Activated T-cell treated with anti-CD3 and anti-CD28 coated beads, Interleukin-2, amount 50 U/mL, for 72 hours (primary cell): ENCODE results near the gene IFIT1. TPM values are rescaled to one million over a fixed set of nuclear protein-coding genes. Genes with fewer than 3 reads are reported as not detected.
A peak's percentile ranks its signal among the peaks of the same experiment; 100 is the strongest.
"Not testable (repeated sequence)": the region's sequence is repeated elsewhere in the genome, so short reads cannot be mapped to it uniquely, and the experiment has no call there.

Experiments used
- ATAC-seq, 2 donors: fragments of 150-1000 bp; cut with Tn5 transposase; replicated peaks in 1 of 2; 2 replicates each; pipeline ENCODE4 v1.10.0; 2021; ENCODE audit warnings: moderate library complexity in 2 of 2, mild to moderate bottlenecking in 1 of 2
- DNase-seq, 2 donors: peaks; one replicate each; pipeline ENCODE4 v3.0.0; 2021 to 2022; ENCODE audit warnings: mixed read lengths in 1 of 2
- H3K27ac Mint-ChIP-seq: one replicate; pipeline ENCODE4 v1.8.0; 2022; ENCODE audit warnings: mild to moderate bottlenecking, moderate library complexity, mixed read lengths
- H3K27me3 Mint-ChIP-seq: one replicate; pipeline ENCODE4 v1.8.0; 2022; ENCODE audit warnings: low read depth, mixed read lengths
- H3K36me3 Mint-ChIP-seq, 2 donors: one replicate each; pipeline ENCODE4 v1.8.0; 2022; ENCODE audit warnings: mixed read lengths in 2 of 2, mild to moderate bottlenecking in 1 of 2; ENCODE audit not compliant: insufficient read depth in 2 of 2
- H3K4me1 Mint-ChIP-seq: one replicate; pipeline ENCODE4 v1.8.0; 2022; ENCODE audit warnings: low read depth, mixed read lengths
- H3K4me3 Mint-ChIP-seq, 2 donors: one replicate each; pipeline ENCODE4 v1.8.0; 2022; ENCODE audit warnings: mild to moderate bottlenecking in 2 of 2, mixed read lengths in 2 of 2, moderate library complexity in 2 of 2
- H3K9me3 Mint-ChIP-seq, 2 donors: one replicate each; pipeline ENCODE4 v1.8.0; 2022; ENCODE audit warnings: mixed read lengths in 2 of 2
- total RNA-seq, 2 donors: library from RNA; stranded (reverse); gene quantifications; one replicate each; pipeline ENCODE4 v1.2.3, GENCODE V29; 2022

The IFIT1 gene
- total RNA-seq, 2 donors from 2014 or later = 0.79 to 2.7 TPM

DNA sequence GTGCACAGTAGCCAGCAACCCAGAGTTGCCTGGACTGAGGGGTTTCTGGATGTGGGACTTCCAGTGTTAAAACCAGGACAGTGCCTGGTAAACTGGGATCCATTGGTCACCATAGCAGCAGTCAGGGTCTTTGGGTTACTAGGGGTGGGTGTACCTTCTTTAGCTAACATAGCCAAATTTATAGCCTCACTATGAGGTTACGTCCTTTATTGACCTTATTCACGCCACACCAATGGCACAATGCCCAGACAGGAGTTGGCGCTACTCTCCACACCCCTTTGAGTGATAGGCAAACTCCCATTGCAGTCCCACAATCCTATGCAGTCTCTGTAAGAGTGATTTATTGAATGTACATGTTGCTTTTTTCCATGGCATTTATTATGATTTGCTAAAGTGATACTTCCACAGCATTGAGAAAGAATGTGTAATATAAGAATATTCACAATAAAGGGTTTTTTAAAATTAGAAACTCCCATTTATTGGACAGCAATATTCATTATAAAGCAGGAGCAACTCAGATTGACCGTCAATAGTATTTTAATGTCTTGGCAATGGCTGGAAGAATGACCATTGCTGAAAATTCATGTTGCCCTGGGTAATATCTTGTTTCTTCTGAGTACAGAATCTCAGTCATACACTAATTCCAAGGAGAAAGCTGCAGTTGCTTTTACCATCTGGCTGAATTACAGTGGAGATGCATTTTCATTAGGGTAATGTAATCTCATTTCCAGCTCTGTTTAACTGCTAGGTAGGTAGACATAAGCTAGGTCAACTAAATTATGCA, 48.0 kb downstream of the IFIT1 start:
- no peak overlapping the region for H3K27ac Mint-ChIP-seq
- H3K27me3 Mint-ChIP-seq = peaks cover 7% of the 10 kb centered on the region

DNA sequence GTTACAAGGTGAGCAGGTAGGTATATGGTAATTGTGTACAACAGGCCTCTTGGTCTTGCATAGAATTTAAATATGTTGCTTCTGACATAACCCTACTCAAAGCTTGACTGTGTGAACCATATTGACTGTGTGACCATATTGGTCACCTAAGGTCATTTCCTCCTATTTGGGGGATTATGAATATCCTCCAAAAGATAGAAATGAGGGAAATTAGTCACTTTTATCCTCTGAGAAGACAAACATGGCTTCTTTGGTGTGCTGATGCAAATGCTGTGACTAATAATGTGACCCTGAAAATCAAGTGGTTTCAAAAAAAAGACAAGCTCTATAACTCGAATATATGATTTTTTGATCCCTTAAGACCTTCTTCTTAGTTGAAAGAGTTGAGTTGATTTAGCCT, 49.9 kb downstream of the IFIT1 start:
- ATAC-seq (peak; percentile 24 to 53), DNase-seq (no peak)
- Mint-ChIP-seq H3K27ac (no peak overlapping the region), H3K4me1 (no peaks in the 10 kb centered on the region), H3K9me3 (peaks cover 0 to 2% of the 10 kb centered on the region in 2 donors), H3K36me3 (no peaks in the 10 kb centered on the region), H3K4me3 (no peak overlapping the region), H3K27me3 (peaks cover 9% of the 10 kb centered on the region)

More for the DNA sequence above, 48.0 kb downstream of the IFIT1 start:
- Mint-ChIP-seq H3K4me1 (no peaks in the 10 kb centered on the region), H3K9me3 (no peaks in the 10 kb centered on the region), H3K4me3 (no peak overlapping the region), H3K36me3 (no peaks in the 10 kb centered on the region)
- DNase-seq (no peak), ATAC-seq (no peak)

DNA sequence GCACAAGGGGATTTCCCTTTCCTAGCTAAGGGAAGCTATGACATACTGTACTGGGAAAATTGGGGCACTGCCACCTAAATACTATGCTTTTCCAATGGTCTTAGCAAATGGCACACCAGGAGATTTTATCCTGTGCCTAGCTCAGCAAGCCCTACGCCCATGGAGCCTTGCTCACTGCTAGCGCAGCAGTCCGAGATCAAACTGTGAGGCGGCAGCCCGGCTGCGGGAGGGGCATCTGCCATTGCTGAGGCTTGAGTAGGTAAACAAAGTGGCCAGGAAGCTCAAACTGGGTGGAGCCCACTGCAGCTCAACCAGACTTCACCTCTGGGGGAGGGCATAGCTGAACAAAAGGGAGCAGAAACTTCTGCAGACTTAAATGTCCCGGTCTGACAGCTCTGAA, 52.4 kb downstream of the IFIT1 start:
- ATAC-seq = not testable (repeated sequence)

GRCh38 chr10:89450901-89451300, 58.5 kb downstream of the IFIT1 start:
- H3K36me3 Mint-ChIP-seq = no peaks in the 10 kb centered on the region
- ATAC-seq (no peak), DNase-seq (no peak)
- peaks cover 22% of the 10 kb centered on the region for H3K27me3 Mint-ChIP-seq
- no peak overlapping the region for H3K27ac Mint-ChIP-seq
- no peak overlapping the region for H3K4me3 Mint-ChIP-seq
- H3K9me3 Mint-ChIP-seq = peaks cover 0 to 2% of the 10 kb centered on the region in 2 donors
- peaks cover 6% of the 10 kb centered on the region for H3K4me1 Mint-ChIP-seq

More for the DNA sequence above, 52.4 kb downstream of the IFIT1 start:
- H3K9me3 Mint-ChIP-seq, DNase-seq, H3K4me1 Mint-ChIP-seq, H3K27ac Mint-ChIP-seq, H3K4me3 Mint-ChIP-seq, H3K36me3 Mint-ChIP-seq: not testable (repeated sequence)
- H3K27me3 Mint-ChIP-seq = peaks cover 11% of the 10 kb centered on the region

- Mint-ChIP-seq H3K4me3 (no peak overlapping the region), H3K9me3 (peaks cover 0 to under 1% of the 10 kb centered on the region in 2 donors), H3K4me1 (peaks cover 6% of the 10 kb centered on the region), H3K27me3 (peaks cover 14% of the 10 kb centered on the region), H3K27ac (no peak overlapping the region), H3K36me3 (no peaks in the 10 kb centered on the region)
- ATAC-seq = no peak
- DNase-seq = no peak
These were observed 59.8 kb downstream of the IFIT1 start for GRCh38 chr10:89452193-89452592.

GRCh38 chr10:89454561-89455347, 62.3 kb downstream of the IFIT1 start:
- Mint-ChIP-seq H3K27ac (no peak overlapping the region), H3K9me3 (no peaks in the 10 kb centered on the region), H3K4me3 (no peak overlapping the region), H3K27me3 (peaks cover 11% of the 10 kb centered on the region), H3K4me1 (peaks cover 6% of the 10 kb centered on the region), H3K36me3 (no peaks in the 10 kb centered on the region)
- DNase-seq (no peak), ATAC-seq (no peak)

Other genes with a start within 250 kb of the IFIT1 start
- gene CH25H, start 185.3 kb upstream of the IFIT1 start, total RNA-seq = under 1 TPM in 1 of 2 donors, not detected in 1; 0.56 TPM
- 10 to 100 TPM; 19.5 to 21.3 TPM for gene LIPA, start 140.8 kb upstream of the IFIT1 start, total RNA-seq
- gene IFIT2, start 90.6 kb upstream of the IFIT1 start, total RNA-seq = 10 to 100 TPM; 10.8 to 36.0 TPM
- gene IFIT3, start 64.6 kb upstream of the IFIT1 start, total RNA-seq = 10 to 100 TPM in 1 of 2 donors, 1 to 10 TPM in 1; 6.7 to 19.5 TPM
- not detected for gene IFIT1B, start 14.6 kb upstream of the IFIT1 start, total RNA-seq
- gene IFIT5, start 21.9 kb downstream of the IFIT1 start, total RNA-seq = 10 to 100 TPM in 1 of 2 donors, 1 to 10 TPM in 1; 6.6 to 10.2 TPM
- gene SLC16A12, start 143.0 kb downstream of the IFIT1 start, total RNA-seq = not detected